HEK293 (cell line): ENCODE data around the gene RNF31.

ENCODE experiments used
- KLF1 ChIP-seq: fragments of 450-650 bp; formaldehyde crosslinking; IDR thresholded peaks from 2 replicates; pipeline ENCODE4 v1.5.1; 2016; ENCODE audit warnings: missing biosample characterization, missing genetic modification characterization
- ZBTB8A ChIP-seq: fragments of 450-650 bp; formaldehyde crosslinking; IDR thresholded peaks from 2 replicates; pipeline ENCODE4 v1.5.1; 2016; ENCODE audit warnings: missing biosample characterization, missing genetic modification characterization
- ZNF423 ChIP-seq: fragments of 450-650 bp; formaldehyde crosslinking; IDR thresholded peaks from 2 replicates; pipeline ENCODE4 v1.5.1; 2016; ENCODE audit warnings: missing biosample characterization, missing genetic modification characterization
- ZNF549 ChIP-seq: fragments of 450-650 bp; IDR thresholded peaks from 2 replicates; pipeline ENCODE4 v1.5.1; 2018; ENCODE audit warnings: missing biosample characterization, missing genetic modification characterization, mild to moderate bottlenecking, inconsistent platforms, moderate library complexity
- ZNF677 ChIP-seq: fragments of 450-650 bp; IDR thresholded peaks from 2 replicates; pipeline ENCODE4 v1.5.0; 2018; ENCODE audit warnings: missing biosample characterization, mild to moderate bottlenecking, missing genetic modification characterization, moderate library complexity
- ZNF792 ChIP-seq: fragments of 450-650 bp; formaldehyde crosslinking; IDR thresholded peaks from 2 replicates; pipeline ENCODE4 v1.5.1; 2016; ENCODE audit warnings: missing biosample characterization, missing genetic modification characterization
- TF ChIP-seq, protein P1 (sequence below): fragments of 450-650 bp; formaldehyde crosslinking; IDR thresholded peaks from 2 replicates; pipeline ENCODE4 v1.5.1; 2016; ENCODE audit warnings: missing biosample characterization, missing genetic modification characterization
- TF ChIP-seq, protein P2 (sequence below): fragments of 450-650 bp; formaldehyde crosslinking; IDR thresholded peaks from 2 replicates; pipeline ENCODE4 v1.5.1; 2016; ENCODE audit warnings: missing biosample characterization, missing genetic modification characterization
- TF ChIP-seq, protein P3 (sequence below): fragments of 450-650 bp; formaldehyde crosslinking; IDR thresholded peaks from 2 replicates; pipeline ENCODE4 v1.5.1; 2016; ENCODE audit warnings: missing biosample characterization, missing genetic modification characterization
- TF ChIP-seq, protein P4 (sequence below): sonication (generic); formaldehyde crosslinking; IDR thresholded peaks from 2 replicates; pipeline ENCODE4 v1.8.1; 2022; ENCODE audit warnings: mild to moderate bottlenecking, moderate library complexity, missing genetic modification reagents

DNA sequence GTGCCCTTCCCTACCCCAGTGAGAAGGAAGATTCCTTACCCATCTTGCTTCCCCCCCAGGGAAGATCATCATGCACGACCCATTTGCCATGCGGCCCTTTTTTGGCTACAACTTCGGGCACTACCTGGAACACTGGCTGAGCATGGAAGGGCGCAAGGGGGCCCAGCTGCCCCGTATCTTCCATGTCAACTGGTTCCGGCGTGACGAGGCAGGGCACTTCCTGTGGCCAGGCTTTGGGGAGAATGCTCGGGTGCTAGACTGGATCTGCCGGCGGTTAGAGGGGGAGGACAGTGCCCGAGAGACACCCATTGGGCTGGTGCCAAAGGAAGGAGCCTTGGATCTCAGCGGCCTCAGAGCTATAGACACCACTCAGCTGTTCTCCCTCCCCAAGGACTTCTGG is 43.8 kb upstream of the RNF31 start:
- TF ChIP-seq, protein P1, sequence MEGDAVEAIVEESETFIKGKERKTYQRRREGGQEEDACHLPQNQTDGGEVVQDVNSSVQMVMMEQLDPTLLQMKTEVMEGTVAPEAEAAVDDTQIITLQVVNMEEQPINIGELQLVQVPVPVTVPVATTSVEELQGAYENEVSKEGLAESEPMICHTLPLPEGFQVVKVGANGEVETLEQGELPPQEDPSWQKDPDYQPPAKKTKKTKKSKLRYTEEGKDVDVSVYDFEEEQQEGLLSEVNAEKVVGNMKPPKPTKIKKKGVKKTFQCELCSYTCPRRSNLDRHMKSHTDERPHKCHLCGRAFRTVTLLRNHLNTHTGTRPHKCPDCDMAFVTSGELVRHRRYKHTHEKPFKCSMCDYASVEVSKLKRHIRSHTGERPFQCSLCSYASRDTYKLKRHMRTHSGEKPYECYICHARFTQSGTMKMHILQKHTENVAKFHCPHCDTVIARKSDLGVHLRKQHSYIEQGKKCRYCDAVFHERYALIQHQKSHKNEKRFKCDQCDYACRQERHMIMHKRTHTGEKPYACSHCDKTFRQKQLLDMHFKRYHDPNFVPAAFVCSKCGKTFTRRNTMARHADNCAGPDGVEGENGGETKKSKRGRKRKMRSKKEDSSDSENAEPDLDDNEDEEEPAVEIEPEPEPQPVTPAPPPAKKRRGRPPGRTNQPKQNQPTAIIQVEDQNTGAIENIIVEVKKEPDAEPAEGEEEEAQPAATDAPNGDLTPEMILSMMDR (tag by site-specific recombination): no peak
- TF ChIP-seq ZNF549 (no peak), ZNF677 (no peak), ZNF792 (no peak), ZNF423 (tag by site-specific recombination) (no peak), KLF1 (tag by site-specific recombination) (no peak), ZBTB8A (no peak)
- TF ChIP-seq, protein P2, sequence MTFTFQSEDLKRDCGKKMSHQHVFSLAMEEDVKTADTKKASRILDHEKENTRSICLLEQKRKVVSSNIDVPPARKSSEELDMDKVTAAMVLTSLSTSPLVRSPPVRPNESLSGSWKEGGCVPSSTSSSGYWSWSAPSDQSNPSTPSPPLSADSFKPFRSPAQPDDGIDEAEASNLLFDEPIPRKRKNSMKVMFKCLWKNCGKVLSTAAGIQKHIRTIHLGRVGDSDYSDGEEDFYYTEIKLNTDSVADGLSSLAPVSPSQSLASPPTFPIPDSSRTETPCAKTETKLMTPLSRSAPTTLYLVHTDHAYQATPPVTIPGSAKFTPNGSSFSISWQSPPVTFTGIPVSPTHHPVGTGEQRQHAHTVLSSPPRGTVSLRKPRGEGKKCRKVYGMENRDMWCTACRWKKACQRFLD (tag by site-specific recombination): no peak
- TF ChIP-seq, protein P3, sequence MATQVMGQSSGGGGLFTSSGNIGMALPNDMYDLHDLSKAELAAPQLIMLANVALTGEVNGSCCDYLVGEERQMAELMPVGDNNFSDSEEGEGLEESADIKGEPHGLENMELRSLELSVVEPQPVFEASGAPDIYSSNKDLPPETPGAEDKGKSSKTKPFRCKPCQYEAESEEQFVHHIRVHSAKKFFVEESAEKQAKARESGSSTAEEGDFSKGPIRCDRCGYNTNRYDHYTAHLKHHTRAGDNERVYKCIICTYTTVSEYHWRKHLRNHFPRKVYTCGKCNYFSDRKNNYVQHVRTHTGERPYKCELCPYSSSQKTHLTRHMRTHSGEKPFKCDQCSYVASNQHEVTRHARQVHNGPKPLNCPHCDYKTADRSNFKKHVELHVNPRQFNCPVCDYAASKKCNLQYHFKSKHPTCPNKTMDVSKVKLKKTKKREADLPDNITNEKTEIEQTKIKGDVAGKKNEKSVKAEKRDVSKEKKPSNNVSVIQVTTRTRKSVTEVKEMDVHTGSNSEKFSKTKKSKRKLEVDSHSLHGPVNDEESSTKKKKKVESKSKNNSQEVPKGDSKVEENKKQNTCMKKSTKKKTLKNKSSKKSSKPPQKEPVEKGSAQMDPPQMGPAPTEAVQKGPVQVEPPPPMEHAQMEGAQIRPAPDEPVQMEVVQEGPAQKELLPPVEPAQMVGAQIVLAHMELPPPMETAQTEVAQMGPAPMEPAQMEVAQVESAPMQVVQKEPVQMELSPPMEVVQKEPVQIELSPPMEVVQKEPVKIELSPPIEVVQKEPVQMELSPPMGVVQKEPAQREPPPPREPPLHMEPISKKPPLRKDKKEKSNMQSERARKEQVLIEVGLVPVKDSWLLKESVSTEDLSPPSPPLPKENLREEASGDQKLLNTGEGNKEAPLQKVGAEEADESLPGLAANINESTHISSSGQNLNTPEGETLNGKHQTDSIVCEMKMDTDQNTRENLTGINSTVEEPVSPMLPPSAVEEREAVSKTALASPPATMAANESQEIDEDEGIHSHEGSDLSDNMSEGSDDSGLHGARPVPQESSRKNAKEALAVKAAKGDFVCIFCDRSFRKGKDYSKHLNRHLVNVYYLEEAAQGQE: no peak
- TF ChIP-seq, protein P4, sequence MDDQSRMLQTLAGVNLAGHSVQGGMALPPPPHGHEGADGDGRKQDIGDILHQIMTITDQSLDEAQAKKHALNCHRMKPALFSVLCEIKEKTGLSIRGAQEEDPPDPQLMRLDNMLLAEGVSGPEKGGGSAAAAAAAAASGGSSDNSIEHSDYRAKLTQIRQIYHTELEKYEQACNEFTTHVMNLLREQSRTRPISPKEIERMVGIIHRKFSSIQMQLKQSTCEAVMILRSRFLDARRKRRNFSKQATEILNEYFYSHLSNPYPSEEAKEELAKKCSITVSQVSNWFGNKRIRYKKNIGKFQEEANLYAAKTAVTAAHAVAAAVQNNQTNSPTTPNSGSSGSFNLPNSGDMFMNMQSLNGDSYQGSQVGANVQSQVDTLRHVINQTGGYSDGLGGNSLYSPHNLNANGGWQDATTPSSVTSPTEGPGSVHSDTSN: no peak
